Osteoblast (primary cell): Measurements from ENCODE around the gene PGLYRP4. TPM values are rescaled to one million over a fixed set of nuclear protein-coding genes. Genes with fewer than 3 reads are reported as not detected.

Experiments used
- DNase-seq: peaks from one replicate; pipeline ENCODE4 v3.0.0; 2011; ENCODE audit warnings: low spot score, mixed read lengths; ENCODE audit not compliant: insufficient read length; ENCODE audit errors: missing footprints
- H2AFZ ChIP-seq: 2 replicates; pipeline ENCODE4 v1.6.0; 2011; ENCODE audit warnings: mild to moderate bottlenecking, low read length
- H3K27ac ChIP-seq: 2 replicates; pipeline ENCODE4 v1.5.1; 2011; ENCODE audit warnings: mild to moderate bottlenecking, low read depth, low read length, moderate library complexity
- H3K27me3 ChIP-seq: 2 replicates; pipeline ENCODE4 v1.6.0; 2012; ENCODE audit warnings: mild to moderate bottlenecking, control low read depth, inconsistent platforms, low read length, moderate library complexity; ENCODE audit not compliant: insufficient read depth
- H3K36me3 ChIP-seq: 2 replicates; pipeline ENCODE4 v1.5.1; 2011; ENCODE audit warnings: mild to moderate bottlenecking, low read length, control low read depth, moderate library complexity; ENCODE audit not compliant: insufficient read depth
- H3K4me1 ChIP-seq: 2 replicates; pipeline ENCODE4 v1.5.1; 2011; ENCODE audit warnings: mild to moderate bottlenecking, low read length, control low read depth, moderate library complexity; ENCODE audit not compliant: insufficient read depth
- H3K4me2 ChIP-seq: 2 replicates; pipeline ENCODE4 v1.6.0; 2011; ENCODE audit warnings: mild to moderate bottlenecking, low read length; ENCODE audit not compliant: insufficient read depth
- H3K4me3 ChIP-seq: fragments of 200-600 bp; sonication (generic); 3 replicates; pipeline ENCODE4 v1.5.1; 2012; ENCODE audit warnings: mild to moderate bottlenecking, low read length, inconsistent platforms; ENCODE audit not compliant: insufficient read depth
- H3K79me2 ChIP-seq: 2 replicates; pipeline ENCODE4 v1.6.0; 2012; ENCODE audit warnings: mild to moderate bottlenecking, low read length, control low read depth, inconsistent platforms; ENCODE audit not compliant: insufficient read depth
- H3K9me3 ChIP-seq: 2 replicates; pipeline ENCODE4 v1.5.1; 2011; ENCODE audit warnings: low read depth, low read length, control low read depth
- H4K20me1 ChIP-seq: 2 replicates; pipeline ENCODE4 v1.6.0; 2012; ENCODE audit warnings: mild to moderate bottlenecking, low read length, control low read depth; ENCODE audit not compliant: insufficient read depth
- CTCF ChIP-seq: IDR thresholded peaks from 2 replicates; pipeline ENCODE4 v1.5.1; 2011; ENCODE audit warnings: mild to moderate bottlenecking, low read depth, low read length, moderate library complexity; ENCODE audit errors: extremely low read depth
- total RNA-seq: library from RNA; depleted of rRNA; stranded (reverse); fragments of >200 nt; gene quantifications from 2 replicates; pipeline ENCODE4 v1.2.3, GENCODE V29; 2012

PGLYRP4 gene
- total RNA-seq, 1 donor = not detected

DNA sequence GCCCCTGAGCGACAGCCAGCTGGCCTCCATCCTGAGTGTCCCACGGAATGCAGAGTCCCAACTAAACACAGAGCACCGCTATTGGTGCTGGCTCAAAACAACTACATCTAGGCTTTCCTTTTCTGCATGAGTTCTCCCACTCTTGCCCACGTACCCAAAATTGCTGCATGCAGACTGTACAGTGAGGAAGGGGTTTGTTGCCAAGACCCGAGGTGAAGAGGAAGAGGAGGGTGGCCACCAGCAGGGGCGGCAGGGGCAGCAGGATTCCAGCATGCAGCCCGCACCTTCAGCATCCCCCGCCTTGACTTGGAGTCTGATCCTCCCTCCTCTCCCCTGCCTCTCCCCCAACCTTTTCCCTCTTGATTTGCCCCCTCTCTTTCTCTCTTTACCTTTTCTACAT lies 17.1 kb upstream of the PGLYRP4 start:
- Histone ChIP-seq H3K4me3 (no peak overlapping the region), H3K79me2 (no peaks in the 10 kb centered on the region), H3K9me3 (no peaks in the 10 kb centered on the region), H3K36me3 (no peaks in the 10 kb centered on the region), H3K4me1 (no peaks in the 10 kb centered on the region), H3K27me3 (peaks cover 5% of the 10 kb centered on the region), H3K27ac (no peak overlapping the region), H3K4me2 (no peak overlapping the region), H4K20me1 (no peaks in the 10 kb centered on the region), H2AFZ (no peak overlapping the region)
- TF ChIP-seq CTCF = no peak
- DNase-seq = no peak

- no peak for DNase-seq
- no peaks in the 10 kb centered on the region for H3K79me2 ChIP-seq
- H3K4me1 ChIP-seq = no peaks in the 10 kb centered on the region
- no peak overlapping the region for H3K27ac ChIP-seq
- no peak overlapping the region for H3K4me2 ChIP-seq
- no peak overlapping the region for H2AFZ ChIP-seq
- no peaks in the 10 kb centered on the region for H3K9me3 ChIP-seq
- no peak overlapping the region for H3K4me3 ChIP-seq
- no peaks in the 10 kb centered on the region for H3K36me3 ChIP-seq
- H4K20me1 ChIP-seq = no peaks in the 10 kb centered on the region
- H3K27me3 ChIP-seq = no peaks in the 10 kb centered on the region
- TF ChIP-seq CTCF = no peak
Observed at GRCh38 chr1:153364766-153365666, 16.4 kb upstream of the PGLYRP4 start.

GRCh38 chr1:153364156-153364555 lies 15.5 kb upstream of the PGLYRP4 start:
- Histone ChIP-seq H3K79me2 (no peaks in the 10 kb centered on the region), H3K4me1 (no peaks in the 10 kb centered on the region), H3K27ac (no peak overlapping the region), H3K27me3 (no peaks in the 10 kb centered on the region), H3K9me3 (no peaks in the 10 kb centered on the region), H2AFZ (no peak overlapping the region), H3K36me3 (no peaks in the 10 kb centered on the region), H3K4me3 (no peak overlapping the region), H4K20me1 (no peaks in the 10 kb centered on the region), H3K4me2 (no peak overlapping the region)
- DNase-seq = no peak
- no peak for TF ChIP-seq CTCF

DNA sequence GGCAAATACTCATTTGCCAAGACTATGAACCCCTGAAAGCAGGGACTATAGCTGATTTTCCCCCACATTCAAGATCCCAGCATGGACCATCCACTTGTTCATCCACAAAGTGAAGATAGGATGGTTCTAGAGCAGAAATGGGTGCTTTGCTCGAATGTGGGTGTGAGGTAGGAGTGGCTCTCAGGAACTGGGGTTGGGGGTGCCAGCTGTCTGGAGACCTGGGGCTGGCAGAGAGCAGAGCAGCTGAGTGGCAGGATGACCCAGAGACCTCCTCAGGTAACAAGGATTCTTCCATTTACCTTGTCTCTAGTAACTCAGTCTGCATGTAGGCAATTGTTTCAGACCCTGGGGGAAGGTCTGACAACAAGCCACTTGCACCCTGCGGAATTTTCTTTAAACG lies 15.0 kb upstream of the PGLYRP4 start:
- DNase-seq = no peak
- no peaks in the 10 kb centered on the region for H3K79me2 ChIP-seq
- no peak overlapping the region for H2AFZ ChIP-seq
- H4K20me1 ChIP-seq = no peaks in the 10 kb centered on the region
- no peak overlapping the region for H3K4me2 ChIP-seq
- no peaks in the 10 kb centered on the region for H3K4me1 ChIP-seq
- no peak overlapping the region for H3K27ac ChIP-seq
- H3K27me3 ChIP-seq = no peaks in the 10 kb centered on the region
- no peak for TF ChIP-seq CTCF
- H3K4me3 ChIP-seq = no peak overlapping the region
- no peaks in the 10 kb centered on the region for H3K36me3 ChIP-seq
- H3K9me3 ChIP-seq = no peaks in the 10 kb centered on the region
